B cell (primary cell): ENCODE data around the gene MVB12B. TPM values are rescaled to one million over a fixed set of nuclear protein-coding genes. Genes with fewer than 3 reads are reported as not detected.
"Not testable (repeated sequence)": the region's sequence is repeated elsewhere in the genome, so short reads cannot be mapped to it uniquely, and the experiment has no call there.

ENCODE experiments used
- ATAC-seq: fragments of 200-7000 bp; cut with Tn5 transposase; one replicate; pipeline ENCODE4 v1.10.0; 2021; ENCODE audit warnings: low read depth, mild to moderate bottlenecking, moderate number of reproducible peaks, moderate library complexity
- CTCF ChIA-PET: fragments of 350-600 bp; sonication (Branson Sonifier 250); formaldehyde crosslinking; loops from one replicate; lab custom pipeline; 2021; ENCODE audit warnings: antibody characterized with exemption, inconsistent platforms; lab: Charles Lee
- POLR2A ChIA-PET: fragments of 350-600 bp; sonication (Branson Sonifier 250); formaldehyde crosslinking; loops from one replicate; lab custom pipeline; 2021; ENCODE audit warnings: antibody characterized with exemption; lab: Charles Lee
- DNase-seq: peaks from one replicate; pipeline ENCODE4 v3.0.0; 2013
- H2AFZ ChIP-seq: 2 replicates; pipeline ENCODE4 v1.6.1; 2012; ENCODE audit warnings: mild to moderate bottlenecking, low read depth, low read length; ENCODE audit not compliant: insufficient read depth, poor library complexity, severe bottlenecking
- H3K27ac ChIP-seq, 2 donors: 1 replicate in 1 of 2; 2 replicates in 1 of 2; pipeline ENCODE4 v1.5.1; 2012 to 2013; ENCODE audit warnings: low read length in 2 of 2, mild to moderate bottlenecking in 2 of 2, moderate library complexity in 1 of 2
- H3K27me3 ChIP-seq, 4 experiments: fragments of 200-600 bp in 1 of 4; sonication (generic) in 1 of 4; replicated peaks in 1 of 4; 1 replicate in 2 of 4; 2 replicates in 2 of 4; pipeline versions ENCODE4 v1.6.1 to v1.7.0; 2013 to 2016; ENCODE audit warnings: low read length in 3 of 4, mild to moderate bottlenecking in 2 of 4, mixed read lengths in 1 of 4, moderate library complexity in 1 of 4; ENCODE audit not compliant: insufficient read depth in 4 of 4, control insufficient read depth in 3 of 4; ENCODE audit errors: control extremely low read depth in 1 of 4
- H3K36me3 ChIP-seq, 2 experiments: replicated peaks in 1 of 2; 1 replicate in 1 of 2; 2 replicates in 1 of 2; pipeline versions ENCODE4 v1.6.1 to v1.7.1; 2013; ENCODE audit warnings: low read length in 1 of 2; ENCODE audit not compliant: insufficient read depth in 2 of 2, control insufficient read depth in 1 of 2; ENCODE audit errors: control extremely low read depth in 1 of 2, extremely low read depth in 1 of 2
- H3K4me1 ChIP-seq, 2 donors: fragments of 200-600 bp in 1 of 2; sonication (generic) in 1 of 2; 1 replicate in 1 of 2; 2 replicates in 1 of 2; pipeline versions ENCODE4 v1.5.1 to v1.6.1; 2013 to 2017; ENCODE audit warnings: low read length in 2 of 2; ENCODE audit not compliant: control insufficient read depth in 2 of 2, insufficient read depth in 2 of 2
- H3K4me2 ChIP-seq: replicated peaks from 2 replicates; pipeline ENCODE3; 2012; ENCODE audit warnings: mild to moderate bottlenecking, low read depth, low read length; ENCODE audit not compliant: poor library complexity, severe bottlenecking
- H3K4me3 ChIP-seq, 5 experiments: fragments of 200-600 bp in 1 of 5; sonication (generic) in 1 of 5; 1 replicate in 3 of 5; 2 replicates in 2 of 5; pipeline versions ENCODE4 v1.5.1 to v1.7.0; 2011 to 2016; ENCODE audit warnings: low read length in 4 of 5, mild to moderate bottlenecking in 4 of 5, low read depth in 2 of 5, control low read depth in 1 of 5, moderate library complexity in 1 of 5; ENCODE audit not compliant: insufficient read depth in 1 of 5; ENCODE audit errors: control extremely low read depth in 1 of 5, extremely low read depth in 1 of 5
- H3K79me2 ChIP-seq: fragments of 200-600 bp; sonication (generic); one replicate; pipeline ENCODE4 v1.6.0; 2016; ENCODE audit warnings: low read length; ENCODE audit not compliant: control insufficient read depth, insufficient read depth
- H3K9ac ChIP-seq: fragments of 200-600 bp; sonication (generic); 2 replicates; pipeline ENCODE4 v1.6.1; 2017; ENCODE audit warnings: mild to moderate bottlenecking, low read length, moderate library complexity
- H3K9me3 ChIP-seq, 3 donors: one replicate each; pipeline versions ENCODE4 v1.6.1 to v1.7.1; 2013; ENCODE audit warnings: low read length in 2 of 3; ENCODE audit not compliant: control insufficient read depth in 2 of 3, insufficient read depth in 1 of 3; ENCODE audit errors: control extremely low read depth in 1 of 3
- H4K20me1 ChIP-seq: 2 replicates; pipeline ENCODE4 v1.6.0; 2012; ENCODE audit warnings: mild to moderate bottlenecking, low read length; ENCODE audit not compliant: insufficient read depth, control insufficient read depth, poor library complexity, severe bottlenecking
- H3K27ac Mint-ChIP-seq: one replicate; pipeline ENCODE4 v1.8.0; 2021; ENCODE audit warnings: mixed read lengths
- H3K27me3 Mint-ChIP-seq: one replicate; pipeline ENCODE4 v1.8.0; 2021; ENCODE audit warnings: mixed read lengths
- H3K4me1 Mint-ChIP-seq: one replicate; pipeline ENCODE4 v1.8.0; 2021; ENCODE audit warnings: mixed read lengths
- H3K4me3 Mint-ChIP-seq: one replicate; pipeline ENCODE4 v1.8.0; 2021; ENCODE audit warnings: mixed read lengths
- H3K9me3 Mint-ChIP-seq: one replicate; pipeline ENCODE4 v1.8.0; 2022; ENCODE audit warnings: mixed read lengths; ENCODE audit not compliant: insufficient read depth
- EZH2 ChIP-seq: IDR thresholded peaks from 2 replicates; pipeline ENCODE4 v1.6.1; 2012; ENCODE audit warnings: borderline replicate concordance, low read depth, mild to moderate bottlenecking, moderate library complexity, low read length; ENCODE audit not compliant: insufficient read depth, poor library complexity, severe bottlenecking
- WGBS: methylation state at CpG from one replicate; pipeline ENCODE4 v1.1.5; 2013; ENCODE audit warnings: missing lambda C conversion rate; ENCODE audit not compliant: insufficient coverage; 5-methylcytosine and 5-hydroxymethylcytosine counted together
- intact Hi-C: fragments of 100-400 bp; cut with micrococcal nuclease; formaldehyde crosslinking; loops from one replicate; pipeline ENCODE4 v1.10.0; 2022
- polyA plus RNA-seq: library from polyadenylated mRNA; depleted of rRNA; stranded (reverse); fragments of >200 nt; gene quantifications from 2 replicates; pipeline ENCODE4 v1.2.3, GENCODE V29; 2012
- total RNA-seq, 2 donors: library from RNA; stranded (reverse); fragments of 120-200 nt in 1 of 2; gene quantifications; 1 replicate in 1 of 2; 2 replicates in 1 of 2; pipeline versions ENCODE4 v1.2.3 to v1.2.4, GENCODE V29; 2013 to 2022
- TF ChIP-seq, protein P1 (sequence below): fragments of 200-600 bp; IDR thresholded peaks from one replicate; pipeline ENCODE4 v1.8.0; 2022; ENCODE audit warnings: antibody characterized with exemption, mild to moderate bottlenecking

The MVB12B gene
- total and polyA plus RNA-seq, 2 donors (not counting 1 experiment from before 2014, with no cell fraction given) = 1.2 to 9.8 TPM

DNA sequence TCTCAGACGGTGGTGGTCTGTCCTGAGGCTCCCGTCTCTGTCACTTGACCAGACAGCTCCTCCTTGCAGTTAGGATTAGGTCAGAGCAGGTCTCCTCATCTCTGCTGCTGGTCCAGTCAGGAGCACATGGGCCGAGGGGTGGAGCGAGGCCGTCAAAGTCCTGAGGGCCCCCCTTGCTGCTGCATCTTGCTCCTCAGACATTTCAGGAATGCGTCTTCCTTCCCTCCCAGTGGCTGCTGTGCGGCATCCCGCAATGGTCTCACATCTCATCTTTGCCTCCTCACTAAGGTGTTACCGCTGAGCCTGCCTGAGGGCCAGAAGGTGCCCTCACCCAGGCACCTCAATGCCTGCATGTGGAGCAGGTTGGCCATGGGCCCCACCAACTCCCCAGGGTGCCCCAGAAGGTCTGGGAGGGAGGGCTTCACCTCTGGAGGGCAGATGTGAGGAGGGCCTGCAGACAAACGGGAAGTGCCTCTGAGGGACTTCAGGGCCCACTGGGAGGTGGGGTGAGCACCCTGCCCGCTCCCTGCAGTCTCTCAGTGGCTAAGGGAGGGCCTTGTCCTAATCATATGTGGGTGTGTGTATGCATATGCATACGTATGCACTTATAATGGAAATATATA lies 149.4 kb downstream of the MVB12B start:
- Histone ChIP-seq H4K20me1 (no peaks in the 10 kb centered on the region), H3K9ac (no peak overlapping the region), H3K27ac (no peak overlapping the region), H3K4me3 (no peak overlapping the region), H3K79me2 (no peaks in the 10 kb centered on the region), H3K27me3 (no peaks in the 10 kb centered on the region), H3K4me1 (peaks cover 18 to 29% of the 10 kb centered on the region in 2 donors), H2AFZ (no peak overlapping the region), H3K9me3 (peaks cover 0 to 14% (median 3%) of the 10 kb centered on the region in 3 donors), H3K4me2 (no peak overlapping the region), H3K36me3 (no peaks in the 10 kb centered on the region)
- DNase-seq (no peak), ATAC-seq (peak; percentile 32)
- 91% methylated on average over 10 of the region's 12 CpGs for WGBS
- H3K27me3 Mint-ChIP-seq = peaks cover under 1% of the 10 kb centered on the region
- TF ChIP-seq EZH2 = no peak
- TF ChIP-seq, protein P1, sequence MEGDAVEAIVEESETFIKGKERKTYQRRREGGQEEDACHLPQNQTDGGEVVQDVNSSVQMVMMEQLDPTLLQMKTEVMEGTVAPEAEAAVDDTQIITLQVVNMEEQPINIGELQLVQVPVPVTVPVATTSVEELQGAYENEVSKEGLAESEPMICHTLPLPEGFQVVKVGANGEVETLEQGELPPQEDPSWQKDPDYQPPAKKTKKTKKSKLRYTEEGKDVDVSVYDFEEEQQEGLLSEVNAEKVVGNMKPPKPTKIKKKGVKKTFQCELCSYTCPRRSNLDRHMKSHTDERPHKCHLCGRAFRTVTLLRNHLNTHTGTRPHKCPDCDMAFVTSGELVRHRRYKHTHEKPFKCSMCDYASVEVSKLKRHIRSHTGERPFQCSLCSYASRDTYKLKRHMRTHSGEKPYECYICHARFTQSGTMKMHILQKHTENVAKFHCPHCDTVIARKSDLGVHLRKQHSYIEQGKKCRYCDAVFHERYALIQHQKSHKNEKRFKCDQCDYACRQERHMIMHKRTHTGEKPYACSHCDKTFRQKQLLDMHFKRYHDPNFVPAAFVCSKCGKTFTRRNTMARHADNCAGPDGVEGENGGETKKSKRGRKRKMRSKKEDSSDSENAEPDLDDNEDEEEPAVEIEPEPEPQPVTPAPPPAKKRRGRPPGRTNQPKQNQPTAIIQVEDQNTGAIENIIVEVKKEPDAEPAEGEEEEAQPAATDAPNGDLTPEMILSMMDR = no peak
- CTCF ChIA-PET = interaction anchor here (0.5 kb wide), 1 partner anchor 202 kb away, joined by 3 read pairs; no protein-coding TSS in a partner anchor
- H3K9me3 Mint-ChIP-seq = peaks cover 3% of the 10 kb centered on the region
- POLR2A ChIA-PET = no interaction called here
- H3K27ac Mint-ChIP-seq = no peak overlapping the region
- intact Hi-C loops = no loop called here
- H3K4me1 Mint-ChIP-seq = peaks cover 30% of the 10 kb centered on the region
- no peak overlapping the region for H3K4me3 Mint-ChIP-seq

DNA sequence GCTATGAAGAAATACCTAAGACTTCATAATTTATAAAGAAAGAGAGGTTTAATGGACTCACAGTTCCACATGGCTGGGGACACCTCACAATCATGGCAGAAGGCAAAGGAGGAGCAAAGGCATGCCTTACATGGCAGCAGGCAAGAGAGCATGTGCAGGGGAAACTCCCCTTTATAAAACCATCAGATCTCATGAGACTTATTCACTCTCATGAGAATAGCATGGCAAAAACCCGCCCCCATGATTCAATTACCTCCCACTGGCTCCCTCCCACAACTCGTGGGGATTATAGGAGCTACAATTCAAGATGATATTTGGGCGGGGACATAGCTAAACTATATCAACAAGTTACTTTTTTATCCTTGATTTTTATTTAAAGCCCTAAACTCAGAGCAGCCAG lies 150.8 kb downstream of the MVB12B start:
- H3K27ac Mint-ChIP-seq, ATAC-seq, intact Hi-C loops, H3K27me3 ChIP-seq, H3K79me2 ChIP-seq, H3K4me3 Mint-ChIP-seq, DNase-seq, CTCF ChIA-PET, H3K4me3 ChIP-seq, H3K9ac ChIP-seq, H3K27me3 Mint-ChIP-seq, H3K27ac ChIP-seq, POLR2A ChIA-PET, H3K36me3 ChIP-seq, H3K9me3 Mint-ChIP-seq, H3K4me2 ChIP-seq, H4K20me1 ChIP-seq, H2AFZ ChIP-seq: not testable (repeated sequence)
- Histone ChIP-seq H3K9me3 (peaks cover 0 to 14% (median 3%) of the 10 kb centered on the region in 3 donors), H3K4me1 (peaks cover 10 to 22% of the 10 kb centered on the region in 2 donors)
- WGBS = 80% methylated on average over 2 of the region's 3 CpGs
- peaks cover 24% of the 10 kb centered on the region for H3K4me1 Mint-ChIP-seq
